ENCODE data around the gene THRAP3.

DNA sequence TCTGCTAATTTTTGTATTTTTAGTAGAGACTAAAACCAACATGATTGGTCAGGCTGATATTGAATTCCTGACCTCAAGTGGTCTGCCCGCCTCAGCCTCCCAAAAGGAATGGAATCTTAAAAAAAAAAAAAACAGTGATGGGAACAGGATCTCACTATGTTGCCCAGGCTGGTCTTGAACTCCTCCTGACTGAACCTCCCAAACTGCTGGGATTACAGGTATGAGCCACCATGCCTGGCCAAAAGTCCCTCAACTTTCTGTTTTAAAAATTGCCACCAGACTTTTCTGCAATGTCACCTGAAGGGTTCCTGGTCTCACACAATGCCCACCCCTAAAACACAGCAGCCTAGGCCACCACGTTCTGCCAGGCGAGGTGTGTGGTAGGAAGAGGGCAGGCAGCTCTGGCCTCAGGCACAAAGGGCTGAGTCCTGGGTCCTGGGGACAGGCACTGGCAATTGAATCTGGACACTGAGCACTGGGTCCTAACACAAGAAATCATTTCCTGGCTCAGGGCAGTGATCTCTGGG, 21.2 kb upstream of the THRAP3 start:
- TF ChIP-seq EZH2 (IDR thresholded peaks at IDR 0.05; ENCODE audit: insufficient read depth, poor library complexity, severe bottlenecking) (no peak), EZH2phosphoT487 (IDR thresholded peaks at IDR 0.05; ENCODE audit: insufficient read depth, low read depth) (no peak)

Measured in GM23248 (cell line).